Activated CD8-positive, alpha-beta memory T cell treated with anti-CD3 and anti-CD28 coated beads, Interleukin-2, amount 50 U/mL, for 1 hour (primary cell): Measurements from ENCODE around the gene CDC23.
A peak's percentile ranks its signal among the peaks of the same experiment; 100 is the strongest.
"Not testable (repeated sequence)": the region's sequence is repeated elsewhere in the genome, so short reads cannot be mapped to it uniquely, and the experiment has no call there.

Experiments
- DNase-seq: peaks from one replicate; pipeline ENCODE4 v3.0.0-alpha.2; 2020; ENCODE audit errors: extremely low read depth

CDC23 gene

GRCh38 chr5:138213161-138214029 is at the start of gene CDC23:
Gene CDC23 (minus strand): TSS chr5:138213323. CDS start chr5:138213312, 11 bp downstream.
- DNase-seq: peak; percentile 74

GRCh38 chr5:138258704-138259292 is 45.7 kb upstream of the CDC23 start:
- DNase-seq: no peak

GRCh38 chr5:138257583-138257982 is 44.5 kb upstream of the CDC23 start:
- no peak for DNase-seq

GRCh38 chr5:138252944-138253343 is 39.8 kb upstream of the CDC23 start:
- DNase-seq: no peak

- DNase-seq: not testable (repeated sequence)
Measured at GRCh38 chr5:138247800-138248199, 34.7 kb upstream of the CDC23 start.

- no peak for DNase-seq
Measured at GRCh38 chr5:138246822-138247221, 33.7 kb upstream of the CDC23 start.

GRCh38 chr5:138246334-138246733 is 33.2 kb upstream of the CDC23 start:
- DNase-seq: no peak

- DNase-seq: no peak
Measured at GRCh38 chr5:138245717-138246116, 32.6 kb upstream of the CDC23 start.

GRCh38 chr5:138243794-138244193 is 30.7 kb upstream of the CDC23 start:
- no peak for DNase-seq

GRCh38 chr5:138241688-138242571 is 28.8 kb upstream of the CDC23 start:
- no peak for DNase-seq

GRCh38 chr5:138240650-138241385 is 27.7 kb upstream of the CDC23 start:
- DNase-seq: no peak

- DNase-seq: no peak
Measured at GRCh38 chr5:138238034-138238433, 24.9 kb upstream of the CDC23 start.

GRCh38 chr5:138234651-138235050 is 21.5 kb upstream of the CDC23 start:
- no peak for DNase-seq

- DNase-seq: no peak
Measured at GRCh38 chr5:138233280-138233679, 20.2 kb upstream of the CDC23 start.

GRCh38 chr5:138230981-138231589 is 18.0 kb upstream of the CDC23 start:
- DNase-seq: no peak

- no peak for DNase-seq
Measured at GRCh38 chr5:138230261-138230660, 17.1 kb upstream of the CDC23 start.

- DNase-seq: no peak
Measured at GRCh38 chr5:138229387-138229786, 16.3 kb upstream of the CDC23 start.

- no peak for DNase-seq
Measured at GRCh38 chr5:138226910-138227309, 13.8 kb upstream of the CDC23 start.

- DNase-seq: no peak
Measured at GRCh38 chr5:138224712-138225111, 11.6 kb upstream of the CDC23 start.

- DNase-seq: no peak
Measured at GRCh38 chr5:138223532-138223931, 10.4 kb upstream of the CDC23 start.

- no peak for DNase-seq
Measured at GRCh38 chr5:138216799-138217198, 3.7 kb upstream of the CDC23 start.
